ENCODE data around the gene PPP1R12A.

GRCh38 chr12:79763766-79764452, 171.0 kb downstream of the PPP1R12A start:
- no peak for TF ChIP-seq POLR2AphosphoS5 (IDR thresholded peaks at IDR 0.05)
- TF ChIP-seq POLR2A (IDR thresholded peaks at IDR 0.05): no peak
